Measurements from ENCODE around the gene FRAS1.

FRAS1 gene

DNA sequence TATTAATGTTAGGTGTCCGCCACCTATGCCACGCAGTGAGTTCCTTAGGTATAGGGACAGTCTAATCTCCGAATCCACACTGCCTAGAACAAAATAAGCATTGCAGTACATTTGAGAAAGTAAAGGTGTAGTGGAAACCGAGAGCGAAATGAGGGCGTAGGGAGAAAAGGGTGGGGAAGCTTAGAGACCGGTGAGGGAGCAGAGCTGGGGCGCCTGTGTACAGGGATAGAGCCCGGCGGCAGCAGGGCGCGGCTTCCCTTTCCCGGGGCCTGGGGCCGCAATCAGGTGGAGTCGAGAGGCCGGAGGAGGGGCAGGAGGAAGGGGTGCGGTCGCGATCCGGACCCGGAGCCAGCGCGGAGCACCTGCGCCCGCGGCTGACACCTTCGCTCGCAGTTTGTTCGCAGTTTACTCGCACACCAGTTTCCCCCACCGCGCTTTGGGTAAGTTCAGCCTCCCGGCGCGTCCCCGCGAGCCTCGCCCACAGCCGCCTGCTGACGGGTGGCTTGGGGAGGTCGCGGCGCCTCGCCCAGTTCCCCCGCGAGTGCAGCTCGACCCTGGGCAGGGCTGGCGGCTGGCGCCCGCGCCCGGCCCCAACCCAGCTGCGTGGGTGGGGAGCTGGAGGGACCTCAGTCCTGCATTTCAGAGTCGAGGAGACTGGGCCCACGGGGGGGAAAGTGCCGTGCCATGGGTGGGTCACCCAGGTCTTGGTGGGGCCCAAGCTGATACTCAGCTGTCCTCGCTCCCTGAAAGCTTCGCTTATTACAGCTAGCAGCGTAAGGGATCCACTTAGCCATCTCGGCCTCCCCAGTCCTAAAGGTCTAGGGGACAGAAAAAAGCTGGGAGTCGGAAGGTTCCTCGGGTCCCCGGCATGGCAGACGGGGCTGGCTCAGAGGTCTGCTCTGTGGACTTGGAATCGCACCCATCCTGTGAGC lies 494.6 kb downstream of the FRAS1 start, which contains the start of gene ANXA3:
Gene ANXA3 (plus strand): TSS at position 351 of the 932 bp plus-strand sequence. CDS start 2,704 bp downstream, outside the sequence.
- no peak for DNase-seq (ENCODE audit: low read depth in 2 of 2)

- no peak for DNase-seq (ENCODE audit: low read depth in 2 of 2)
These were observed 495.4 kb downstream of the FRAS1 start for GRCh38 chr4:78552389-78553042.

GRCh38 chr4:78553043-78553396 lies 495.9 kb downstream of the FRAS1 start:
- DNase-seq (ENCODE audit: low read depth in 2 of 2), result no peak

GRCh38 chr4:78553529-78554060 lies 496.5 kb downstream of the FRAS1 start:
- DNase-seq (ENCODE audit: low read depth in 2 of 2), result no peak

GRCh38 chr4:78556665-78557064 lies 499.5 kb downstream of the FRAS1 start:
- no peak for DNase-seq (ENCODE audit: low read depth in 2 of 2)

GRCh38 chr4:78557841-78558240 lies 500.7 kb downstream of the FRAS1 start:
- no peak for DNase-seq (ENCODE audit: low read depth in 2 of 2)

GRCh38 chr4:78558410-78558809 lies 501.3 kb downstream of the FRAS1 start:
- DNase-seq (ENCODE audit: low read depth in 2 of 2), result no peak

DNA sequence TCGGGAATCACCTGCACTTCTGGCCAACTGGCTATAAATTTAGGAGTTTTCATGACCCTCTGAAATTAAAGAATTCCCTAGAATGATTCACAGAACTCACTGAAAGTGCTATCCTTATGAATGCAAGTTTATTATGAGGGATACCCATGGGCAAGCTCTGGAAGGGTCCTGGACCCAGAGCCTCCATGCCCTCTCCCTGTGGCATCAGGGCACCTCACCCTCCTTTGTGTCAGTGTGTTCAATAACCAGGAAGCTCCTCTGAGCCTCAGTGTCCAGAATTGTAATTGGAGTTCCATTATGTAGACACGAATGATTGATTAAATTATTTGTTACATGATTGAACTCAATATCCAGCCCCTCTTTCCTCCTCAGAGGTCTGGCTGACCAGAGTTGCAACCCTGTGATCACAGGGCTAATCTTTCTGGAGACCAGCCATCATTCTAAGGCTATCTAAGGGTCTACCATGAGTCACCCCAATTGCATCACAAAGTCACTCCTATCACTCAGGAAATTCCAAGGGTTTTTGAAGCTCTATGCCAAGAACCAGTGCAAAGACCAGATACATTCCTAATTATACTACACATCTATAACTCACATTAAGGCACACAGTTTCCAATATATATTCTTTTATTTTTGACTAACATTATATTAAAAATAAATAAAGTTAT lies 503.3 kb downstream of the FRAS1 start:
- no peak for DNase-seq (ENCODE audit: low read depth in 2 of 2)

DNA sequence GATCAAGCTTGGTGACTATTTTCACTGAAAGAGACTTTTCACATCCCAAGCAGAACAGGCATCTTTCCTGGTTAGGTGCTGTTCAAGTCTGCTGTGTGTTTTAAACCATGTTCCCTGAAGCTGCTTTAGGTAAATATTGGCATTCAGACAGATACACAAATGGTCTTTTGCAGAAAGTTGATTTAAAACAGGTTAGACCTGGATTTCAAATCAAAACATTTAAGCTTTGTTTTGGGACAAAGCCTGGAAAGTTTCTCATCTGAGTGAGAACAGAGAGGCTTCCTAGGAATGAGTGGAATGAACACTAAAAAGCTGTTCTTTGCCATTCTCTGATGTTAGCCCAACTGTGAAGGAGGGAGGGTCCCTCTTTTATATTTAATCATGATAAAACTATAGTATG lies 504.6 kb downstream of the FRAS1 start:
- no peak for DNase-seq (ENCODE audit: low read depth in 2 of 2)

DNA sequence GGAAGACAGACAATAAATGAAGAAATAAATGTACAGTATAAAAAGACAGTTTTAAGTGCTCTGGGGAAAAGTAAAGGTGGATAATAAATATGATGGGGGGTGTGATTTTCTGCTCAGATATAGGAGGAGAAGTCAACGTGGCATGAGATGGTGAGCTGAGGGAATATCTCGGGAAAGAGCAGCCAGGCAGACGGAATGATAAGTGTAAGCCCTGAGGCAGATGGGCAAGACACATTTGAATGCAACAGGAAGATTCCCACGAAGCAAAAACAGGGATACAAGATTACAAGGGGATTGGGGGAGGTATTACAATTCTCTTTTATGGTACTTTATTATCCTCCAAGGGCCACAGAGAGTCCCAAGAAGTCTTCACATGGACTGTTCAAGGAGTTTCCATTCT lies 505.6 kb downstream of the FRAS1 start:
- no peak for DNase-seq (ENCODE audit: low read depth in 2 of 2)

DNA sequence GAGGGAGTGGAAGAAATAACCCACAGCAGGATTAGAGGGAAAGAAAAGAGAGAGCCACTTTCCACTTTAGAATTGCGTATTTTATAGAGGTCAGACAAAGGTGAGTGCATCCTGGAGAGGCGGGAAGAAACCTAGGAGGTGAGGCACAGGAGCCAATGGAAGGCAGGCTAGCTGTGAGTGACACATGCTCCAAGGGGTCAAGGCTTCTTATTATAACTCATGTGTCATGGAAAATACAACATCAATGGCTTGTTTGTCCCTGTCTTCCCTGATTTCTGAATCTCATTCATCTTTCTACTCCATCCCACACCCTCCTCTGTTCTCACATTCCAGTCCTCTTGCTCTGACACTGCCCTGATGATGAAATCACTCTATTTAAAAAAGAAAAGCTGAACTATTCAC lies 508.8 kb downstream of the FRAS1 start:
- no peak for DNase-seq (ENCODE audit: low read depth in 2 of 2)

GRCh38 chr4:78566834-78567499 lies 509.8 kb downstream of the FRAS1 start:
- no peak for DNase-seq (ENCODE audit: low read depth in 2 of 2)

- DNase-seq (ENCODE audit: low read depth in 2 of 2), result no peak
These were observed 510.5 kb downstream of the FRAS1 start for GRCh38 chr4:78567500-78568060.

DNA sequence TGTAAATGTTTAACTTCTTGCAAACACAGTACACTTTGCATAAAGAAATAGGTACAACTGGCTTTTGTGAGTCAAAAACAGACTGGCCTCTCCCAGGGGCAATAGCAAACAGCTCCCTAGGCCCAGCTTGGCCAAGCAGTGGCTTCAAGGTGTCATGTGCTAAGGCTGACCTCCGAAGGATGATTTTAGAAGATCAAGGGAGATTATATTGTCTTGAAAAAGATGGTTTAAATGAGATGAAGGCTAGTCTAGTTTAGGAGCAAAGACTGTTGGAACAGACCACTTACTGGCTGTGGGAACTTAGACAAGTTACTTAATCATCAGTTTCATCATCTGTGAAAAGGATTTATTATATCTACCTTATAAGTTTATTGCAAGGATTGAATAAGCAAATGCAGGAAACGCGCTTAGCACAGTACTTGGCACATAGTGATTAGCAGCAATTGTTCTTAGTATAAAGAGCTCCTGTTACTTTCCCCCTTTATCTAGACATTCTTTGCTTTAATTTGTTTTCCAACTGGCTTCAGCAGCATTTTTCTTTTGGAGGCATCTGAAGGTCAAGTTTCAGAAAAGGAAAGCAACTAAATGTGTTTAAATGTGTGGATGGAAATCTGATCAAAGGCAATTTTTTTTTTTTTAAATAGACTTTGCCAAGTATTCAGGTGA lies 511.6 kb downstream of the FRAS1 start:
- DNase-seq (ENCODE audit: low read depth in 2 of 2), result no peak

DNA sequence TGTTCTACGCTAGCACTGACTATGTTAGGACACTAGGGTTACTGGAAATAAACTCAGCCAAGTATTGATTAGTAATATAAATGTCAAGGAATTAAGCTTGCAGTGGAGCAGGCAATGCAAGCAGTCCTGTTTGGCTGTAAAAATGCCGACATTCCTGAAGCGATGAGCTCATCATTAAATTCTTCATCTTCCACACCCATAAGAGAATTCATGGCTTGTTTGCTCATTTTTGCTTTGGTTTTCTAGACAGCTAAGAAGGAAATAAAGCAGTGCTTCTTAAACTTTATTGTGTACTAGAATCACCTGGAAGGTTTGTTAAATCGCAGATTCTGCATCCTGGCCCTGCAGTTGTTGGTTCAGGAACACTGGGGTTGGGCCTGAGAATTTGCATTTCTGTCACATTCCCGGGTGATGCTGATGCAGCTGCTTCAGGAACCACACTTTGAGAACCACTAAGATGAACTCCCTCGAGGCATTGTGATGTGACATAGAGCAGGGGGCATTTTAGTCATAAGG lies 512.2 kb downstream of the FRAS1 start:
- DNase-seq (ENCODE audit: low read depth in 2 of 2), result no peak

GRCh38 chr4:78570117-78570516 lies 513.0 kb downstream of the FRAS1 start:
- no peak for DNase-seq (ENCODE audit: low read depth in 2 of 2)

GRCh38 chr4:78571804-78572203 lies 514.7 kb downstream of the FRAS1 start:
- DNase-seq (ENCODE audit: low read depth in 2 of 2), result no peak

DNA sequence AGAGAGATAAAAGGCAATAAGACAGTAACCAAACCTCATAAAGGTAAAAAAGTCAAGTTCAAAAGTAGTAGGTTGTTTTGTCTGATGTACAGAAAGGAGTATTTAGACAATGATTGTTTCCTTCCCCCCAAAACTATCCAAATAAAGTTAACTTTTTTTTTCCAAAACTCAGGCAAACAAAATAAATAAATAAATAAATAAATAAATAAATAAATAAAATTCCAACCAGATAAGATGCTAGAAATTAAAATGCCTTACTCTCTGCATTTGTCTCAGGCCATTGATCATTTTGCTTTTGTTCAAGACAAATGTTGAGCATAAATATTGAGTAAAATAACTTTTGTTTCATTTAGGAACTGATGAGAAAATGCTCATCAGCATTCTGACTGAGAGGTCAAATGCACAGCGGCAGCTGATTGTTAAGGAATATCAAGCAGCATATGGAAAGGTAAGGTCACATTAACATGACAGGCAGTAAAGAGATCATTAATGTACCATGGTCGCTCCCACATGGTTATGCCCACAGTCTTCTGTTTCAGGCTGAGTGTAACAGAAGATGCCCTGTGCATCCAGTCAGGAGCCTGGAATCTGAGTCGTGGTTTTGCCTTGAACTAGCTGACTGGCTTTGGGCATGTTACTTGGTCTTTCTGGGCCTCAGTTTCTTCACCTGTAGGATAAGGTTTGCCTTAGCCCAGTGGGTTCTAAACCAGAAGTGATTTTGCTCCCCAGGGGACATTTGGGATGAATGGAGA lies 521.7 kb downstream of the FRAS1 start:
- no peak for DNase-seq (ENCODE audit: low read depth in 2 of 2)

- no peak for DNase-seq (ENCODE audit: low read depth in 2 of 2)
These were observed 524.5 kb downstream of the FRAS1 start for GRCh38 chr4:78581618-78582017.

Measured in stimulated activated CD4-positive, alpha-beta T cell treated with anti-CD3 and anti-CD28 coated beads, Interleukin-1b, Interleukin-23, amount 100 ng/mL, for 4 hours (primary cell).